Activated naive CD4-positive, alpha-beta T cell treated with anti-CD3 and anti-CD28 coated beads for 36 hours (primary cell): ENCODE measurements around the gene MGRN1. TPM values are rescaled to one million over a fixed set of nuclear protein-coding genes. Genes with fewer than 3 reads are reported as not detected.

ENCODE experiments used
- CTCF ChIA-PET: fragments of 350-600 bp; sonication (Branson Sonifier 250); formaldehyde crosslinking; loops from one replicate; lab custom pipeline; 2021; ENCODE audit warnings: antibody characterized with exemption; lab: Charles Lee
- DNase-seq: peaks from one replicate; pipeline ENCODE4 v3.0.0-alpha.2; 2020
- H3K27ac Mint-ChIP-seq: one replicate; pipeline ENCODE4 v1.8.0; 2021; ENCODE audit warnings: mild to moderate bottlenecking, mixed read lengths
- H3K27me3 Mint-ChIP-seq: one replicate; pipeline ENCODE4 v1.8.0; 2021; ENCODE audit warnings: low read depth, mixed read lengths
- H3K36me3 Mint-ChIP-seq: one replicate; pipeline ENCODE4 v1.8.0; 2021; ENCODE audit warnings: low read depth, mixed read lengths
- H3K4me1 Mint-ChIP-seq: one replicate; pipeline ENCODE4 v1.8.0; 2021; ENCODE audit warnings: low read depth, mixed read lengths
- H3K4me3 Mint-ChIP-seq: one replicate; pipeline ENCODE4 v1.8.0; 2021; ENCODE audit warnings: mild to moderate bottlenecking, moderate library complexity, mixed read lengths
- H3K9me3 Mint-ChIP-seq: one replicate; pipeline ENCODE4 v1.8.0; 2021; ENCODE audit warnings: mixed read lengths
- intact Hi-C: fragments of 100-400 bp; cut with micrococcal nuclease; formaldehyde crosslinking; loops from one replicate; pipeline ENCODE4 v1.15.1; 2023
- total RNA-seq, 2 experiments: library from RNA; stranded (reverse); gene quantifications; one replicate each; pipeline ENCODE4 v1.2.3, GENCODE V29; 2021

Gene MGRN1
- total RNA-seq, 2 experiments from 2014 or later = 46.3 to 48.8 TPM

- DNase-seq = no peak
- no peaks in the 10 kb centered on the region for H3K4me1 Mint-ChIP-seq
- intact Hi-C loops = no loop called here
- H3K27ac Mint-ChIP-seq = no peak overlapping the region
- no peaks in the 10 kb centered on the region for H3K36me3 Mint-ChIP-seq
- CTCF ChIA-PET = interaction anchor here (0.7 to 4.1 kb wide), 2 partner anchors 7 to 469 kb away, joined by 5 to 16 read pairs; no protein-coding TSS in a partner anchor
- no peaks in the 10 kb centered on the region for H3K27me3 Mint-ChIP-seq
- H3K4me3 Mint-ChIP-seq = no peak overlapping the region
- H3K9me3 Mint-ChIP-seq = no peaks in the 10 kb centered on the region
Observed at GRCh38 chr16:4593086-4593485, 31.5 kb upstream of the MGRN1 start.

DNA sequence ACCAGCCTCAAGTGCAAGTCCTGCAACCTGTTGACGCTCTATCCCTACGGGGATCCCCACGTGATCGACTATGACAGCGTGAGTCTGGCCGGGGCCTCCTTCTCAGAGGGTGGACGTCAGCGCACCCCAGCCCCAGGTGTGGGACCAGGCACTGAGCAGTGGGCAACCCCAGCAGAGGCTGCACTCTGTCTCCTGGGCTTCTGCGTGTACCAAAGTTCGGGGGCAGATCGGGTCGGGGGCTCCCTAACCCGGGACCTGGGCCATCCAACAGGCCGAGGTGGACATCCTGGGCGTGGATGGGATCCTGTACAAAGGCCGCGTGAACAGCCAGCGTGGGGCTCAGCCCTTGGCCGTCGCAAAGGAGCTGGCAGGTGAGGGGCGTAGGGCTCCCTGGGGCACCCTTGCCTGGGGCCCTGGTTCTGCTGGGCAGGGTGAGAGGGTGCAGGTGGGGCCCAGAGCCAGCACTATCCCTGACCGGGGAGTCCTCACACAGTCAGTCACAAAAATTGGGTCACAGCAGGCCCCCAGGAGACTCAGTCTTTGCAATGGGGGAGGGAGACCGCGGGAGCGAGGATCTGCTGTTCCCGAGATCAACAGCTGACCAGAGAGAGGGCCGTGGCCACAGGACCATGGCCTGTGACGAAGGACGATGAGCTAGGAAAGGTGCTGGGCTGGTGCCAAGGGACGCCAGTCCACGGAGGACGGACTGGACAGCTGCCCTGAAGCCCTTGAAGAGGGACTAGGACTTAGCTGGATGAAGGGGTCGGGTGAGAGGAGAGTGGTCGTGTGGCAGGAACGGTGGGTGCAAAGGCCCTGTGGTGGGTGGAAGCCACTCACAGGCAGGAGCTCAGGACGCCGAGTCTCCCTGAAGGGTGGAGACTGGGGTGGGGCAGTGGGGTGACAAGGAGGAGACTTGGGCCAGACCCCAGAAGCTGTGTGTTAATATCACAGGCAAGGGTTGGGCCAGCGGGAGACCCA, 29.9 kb upstream of the MGRN1 start:
- no peak for DNase-seq
- no peak overlapping the region for H3K27ac Mint-ChIP-seq
- no peaks in the 10 kb centered on the region for H3K36me3 Mint-ChIP-seq
- no peak overlapping the region for H3K4me3 Mint-ChIP-seq
- no peaks in the 10 kb centered on the region for H3K4me1 Mint-ChIP-seq
- intact Hi-C loops = no loop called here
- H3K27me3 Mint-ChIP-seq = no peaks in the 10 kb centered on the region
- H3K9me3 Mint-ChIP-seq = no peaks in the 10 kb centered on the region
- CTCF ChIA-PET = interaction anchor here (1.5 to 4.1 kb wide), 2 partner anchors 9 to 89 kb away, joined by 3 to 16 read pairs; no protein-coding TSS in a partner anchor

GRCh38 chr16:4597174-4597573, 27.5 kb upstream of the MGRN1 start:
- CTCF ChIA-PET = interaction anchor here (4.1 kb wide), 1 partner anchor 11 kb away, joined by 16 read pairs; no protein-coding TSS in a partner anchor
- Mint-ChIP-seq H3K9me3 (no peaks in the 10 kb centered on the region), H3K36me3 (no peaks in the 10 kb centered on the region), H3K4me3 (no peak overlapping the region), H3K27ac (no peak overlapping the region), H3K27me3 (no peaks in the 10 kb centered on the region), H3K4me1 (no peaks in the 10 kb centered on the region)
- no peak for DNase-seq
- intact Hi-C loops = no loop called here

- CTCF ChIA-PET = interaction anchor here (0.7 kb wide), 1 partner anchor 25 kb away, joined by 3 read pairs; the partner anchor contains the start of gene MGRN1
- Mint-ChIP-seq H3K4me1 (no peaks in the 10 kb centered on the region), H3K27me3 (no peaks in the 10 kb centered on the region), H3K4me3 (no peak overlapping the region), H3K36me3 (no peaks in the 10 kb centered on the region), H3K27ac (no peak overlapping the region), H3K9me3 (no peaks in the 10 kb centered on the region)
- intact Hi-C loops = no loop called here
- no peak for DNase-seq
Observed at GRCh38 chr16:4599037-4599436, 25.6 kb upstream of the MGRN1 start.

DNA sequence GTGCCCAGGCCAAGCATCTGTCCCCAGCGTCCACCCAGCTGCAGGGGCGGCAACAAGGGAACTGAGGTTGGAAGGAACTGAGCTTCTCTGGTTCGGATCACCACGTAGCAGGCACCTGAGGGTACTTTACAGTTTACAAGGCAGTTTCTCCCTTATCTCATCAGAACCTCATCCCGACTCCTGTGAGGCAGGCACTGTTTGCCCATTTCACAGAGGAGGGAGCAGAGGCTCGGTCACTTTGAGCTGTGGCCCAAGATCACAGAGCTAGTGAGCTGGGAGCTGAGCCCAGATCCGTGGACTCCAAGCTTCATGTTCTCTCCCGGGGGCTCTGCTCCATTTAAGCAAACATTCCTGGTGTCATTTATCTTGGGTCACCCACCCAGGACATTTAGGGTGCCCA, 25.1 kb upstream of the MGRN1 start:
- Mint-ChIP-seq H3K4me1 (no peaks in the 10 kb centered on the region), H3K9me3 (no peaks in the 10 kb centered on the region), H3K27ac (no peak overlapping the region), H3K4me3 (no peak overlapping the region), H3K36me3 (no peaks in the 10 kb centered on the region), H3K27me3 (no peaks in the 10 kb centered on the region)
- CTCF ChIA-PET = no interaction called here
- intact Hi-C loops = no loop called here
- no peak for DNase-seq

DNA sequence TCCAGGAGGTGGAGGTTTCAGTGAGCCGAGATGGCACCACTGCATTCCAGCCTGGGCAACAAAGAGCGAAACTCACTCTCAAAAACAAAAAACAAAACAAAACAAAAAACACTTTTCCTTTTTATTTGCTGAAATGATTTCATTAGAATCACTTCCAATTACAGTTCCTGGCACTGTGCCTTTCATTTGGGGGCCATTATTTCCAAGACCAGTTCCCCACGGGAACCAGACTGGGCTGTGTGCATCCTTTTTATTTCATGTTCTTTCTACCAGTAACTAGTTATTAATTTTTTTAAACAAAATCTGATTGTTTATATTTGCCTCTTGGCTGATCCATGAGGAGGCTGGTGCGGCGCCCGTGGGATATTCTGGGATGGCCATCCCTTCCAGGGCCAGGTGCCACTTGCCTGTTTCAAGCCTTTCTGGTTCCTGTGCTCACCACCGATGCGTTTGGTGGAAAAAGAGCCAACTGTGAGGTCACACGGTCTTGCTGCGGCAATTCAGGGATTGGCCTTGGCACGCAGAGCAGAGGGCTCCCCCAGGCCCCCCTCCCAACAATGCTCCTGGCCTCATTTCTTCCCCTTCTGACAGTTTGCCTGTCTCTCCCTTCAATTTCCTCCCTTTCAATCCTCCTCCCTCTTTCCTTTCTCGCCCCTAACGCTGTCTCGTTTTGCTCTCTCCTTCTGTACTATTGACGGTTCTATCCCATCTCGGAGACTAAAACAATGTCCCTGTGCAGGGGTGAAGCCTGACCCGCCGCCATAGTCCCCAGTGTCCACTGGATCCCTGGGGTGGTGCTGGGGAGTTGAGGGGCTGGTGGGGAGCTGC, 23.4 kb upstream of the MGRN1 start:
- Mint-ChIP-seq H3K36me3 (no peaks in the 10 kb centered on the region), H3K27ac (no peak overlapping the region)
- CTCF ChIA-PET = interaction anchor here (0.8 kb wide), 1 partner anchor 15 kb away, joined by 3 read pairs; no protein-coding TSS in a partner anchor

GRCh38 chr16:4601864-4602186, 22.8 kb upstream of the MGRN1 start:
- Mint-ChIP-seq H3K4me3 (no peak overlapping the region), H3K9me3 (no peaks in the 10 kb centered on the region), H3K36me3 (no peaks in the 10 kb centered on the region), H3K4me1 (no peaks in the 10 kb centered on the region), H3K27ac (no peak overlapping the region), H3K27me3 (no peaks in the 10 kb centered on the region)
- intact Hi-C loops = no loop called here
- DNase-seq = no peak
- CTCF ChIA-PET = interaction anchor here (0.8 kb wide), 1 partner anchor 16 kb away, joined by 3 read pairs; no protein-coding TSS in a partner anchor

More for the DNA sequence above, 23.4 kb upstream of the MGRN1 start:
- DNase-seq = no peak
- H3K4me1 Mint-ChIP-seq = no peaks in the 10 kb centered on the region
- intact Hi-C loops = no loop called here
- no peaks in the 10 kb centered on the region for H3K9me3 Mint-ChIP-seq
- no peak overlapping the region for H3K4me3 Mint-ChIP-seq
- H3K27me3 Mint-ChIP-seq = no peaks in the 10 kb centered on the region

DNA sequence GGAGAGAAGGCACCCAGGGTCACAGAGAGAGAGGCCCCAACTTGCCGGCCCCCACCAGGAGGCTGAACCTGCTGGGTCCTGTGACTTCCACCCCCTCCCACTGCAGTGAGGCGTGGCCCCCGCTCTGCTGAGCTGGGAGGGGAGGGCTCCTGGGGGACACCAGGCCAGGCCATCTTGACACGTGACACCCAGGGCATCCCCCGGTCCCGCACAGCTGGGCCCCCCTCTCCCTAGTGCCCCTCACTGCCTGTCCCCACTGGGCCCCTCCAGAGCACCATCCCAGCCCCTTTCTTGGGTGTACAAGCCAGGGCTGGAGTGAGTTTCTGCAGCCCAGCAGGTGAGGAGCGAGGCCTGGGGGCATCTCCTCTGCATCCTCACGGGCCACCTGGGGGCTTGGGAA, 22.3 kb upstream of the MGRN1 start:
- Mint-ChIP-seq H3K36me3 (no peaks in the 10 kb centered on the region), H3K9me3 (no peaks in the 10 kb centered on the region), H3K27ac (no peak overlapping the region), H3K4me1 (no peaks in the 10 kb centered on the region), H3K27me3 (no peaks in the 10 kb centered on the region), H3K4me3 (no peak overlapping the region)
- no peak for DNase-seq
- intact Hi-C loops = no loop called here
- CTCF ChIA-PET = interaction anchor here (0.8 to 1.5 kb wide), 2 partner anchors 17 kb away, joined by 3 to 7 read pairs; no protein-coding TSS in a partner anchor

- DNase-seq = no peak
- H3K27ac Mint-ChIP-seq = no peak overlapping the region
- no peak overlapping the region for H3K4me3 Mint-ChIP-seq
- no peaks in the 10 kb centered on the region for H3K4me1 Mint-ChIP-seq
- H3K27me3 Mint-ChIP-seq = no peaks in the 10 kb centered on the region
- intact Hi-C loops = no loop called here
- no peaks in the 10 kb centered on the region for H3K36me3 Mint-ChIP-seq
- H3K9me3 Mint-ChIP-seq = no peaks in the 10 kb centered on the region
- CTCF ChIA-PET = interaction anchor here (1.5 kb wide), 1 partner anchor 18 kb away, joined by 7 read pairs; no protein-coding TSS in a partner anchor
Observed at GRCh38 chr16:4603624-4604170, 20.9 kb upstream of the MGRN1 start.

GRCh38 chr16:4604401-4604800, 20.2 kb upstream of the MGRN1 start:
- intact Hi-C loops = no loop called here
- Mint-ChIP-seq H3K9me3 (no peaks in the 10 kb centered on the region), H3K4me3 (no peak overlapping the region), H3K4me1 (no peaks in the 10 kb centered on the region), H3K27ac (no peak overlapping the region), H3K36me3 (no peaks in the 10 kb centered on the region), H3K27me3 (no peaks in the 10 kb centered on the region)
- CTCF ChIA-PET = interaction anchor here (1.6 kb wide), 1 partner anchor 19 kb away, joined by 3 read pairs; no protein-coding TSS in a partner anchor
- DNase-seq = no peak

DNA sequence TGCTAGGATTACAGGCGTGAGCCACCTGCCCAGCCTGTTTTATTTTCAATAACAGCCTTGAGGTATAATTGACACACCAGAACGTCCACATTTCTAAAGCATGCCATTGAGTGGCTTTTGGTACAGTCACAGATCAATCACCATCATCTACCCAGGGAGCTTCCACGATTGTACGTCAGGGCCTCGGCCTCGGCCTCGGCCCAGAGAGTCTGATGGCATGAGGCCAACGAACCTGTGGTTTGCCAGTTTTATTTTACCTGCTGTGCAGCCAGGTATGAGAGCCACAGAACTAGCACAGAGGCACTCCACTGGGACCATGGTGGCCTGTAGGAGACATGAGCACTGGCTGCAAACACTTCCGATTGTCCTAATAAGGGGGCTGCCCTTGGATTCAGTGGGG, 18.3 kb upstream of the MGRN1 start:
- Mint-ChIP-seq H3K36me3 (no peaks in the 10 kb centered on the region), H3K27ac (no peak overlapping the region), H3K27me3 (no peaks in the 10 kb centered on the region), H3K9me3 (no peaks in the 10 kb centered on the region), H3K4me1 (no peaks in the 10 kb centered on the region), H3K4me3 (no peak overlapping the region)
- CTCF ChIA-PET = no interaction called here
- no peak for DNase-seq
- intact Hi-C loops = no loop called here
